Heart left ventricle (tissue), 16 donors: ENCODE measurements around the gene PFDN4. TPM values are rescaled to one million over a fixed set of nuclear protein-coding genes. Genes with fewer than 3 reads are reported as not detected.
"Not testable (repeated sequence)": the region's sequence is repeated elsewhere in the genome, so short reads cannot be mapped to it uniquely, and the experiment has no call there.

ENCODE experiments used
- ATAC-seq, 4 donors: fragments of 200-7000 bp; cut with Tn5 transposase; one replicate each; pipeline ENCODE4 v1.9.1; 2020 to 2022; ENCODE audit warnings: moderate library complexity in 4 of 4, mild to moderate bottlenecking in 3 of 4, moderate number of reproducible peaks in 1 of 4
- DNase-seq, 5 donors: peaks; one replicate each; pipeline ENCODE4 v3.0.0-alpha.2; 2020
- H3K27ac ChIP-seq, 12 donors: fragments of 200-600 bp; sonication (generic) in 4 of 12; one replicate each; pipeline versions ENCODE4 v1.5.0 to v1.8.0; 2016 to 2022; ENCODE audit warnings: mild to moderate bottlenecking in 2 of 12
- H3K27me3 ChIP-seq, 9 donors: fragments of 200-600 bp; sonication (generic) in 2 of 9; one replicate each; pipeline versions ENCODE4 v1.5.1 to v1.8.0; 2016 to 2022; ENCODE audit warnings: mild to moderate bottlenecking in 3 of 9
- H3K36me3 ChIP-seq, 9 donors: fragments of 200-600 bp; sonication (generic) in 2 of 9; one replicate each; pipeline versions ENCODE4 v1.5.0 to v1.8.0; 2018 to 2022; ENCODE audit warnings: mild to moderate bottlenecking in 2 of 9
- H3K4me1 ChIP-seq, 12 donors: fragments of 200-600 bp; sonication (generic) in 4 of 12; one replicate each; pipeline versions ENCODE4 v1.5.0 to v1.8.0; 2016 to 2022; ENCODE audit warnings: mild to moderate bottlenecking in 3 of 12
- H3K4me3 ChIP-seq, 12 donors: fragments of 200-600 bp; sonication (generic) in 4 of 12; one replicate each; pipeline versions ENCODE4 v1.5.0 to v1.8.0; 2017 to 2022; ENCODE audit warnings: mild to moderate bottlenecking in 9 of 12, moderate library complexity in 4 of 12
- H3K9me3 ChIP-seq, 12 donors: fragments of 200-600 bp; sonication (generic) in 4 of 12; one replicate each; pipeline versions ENCODE4 v1.5.0 to v1.8.0; 2016 to 2022; ENCODE audit warnings: mild to moderate bottlenecking in 1 of 12
- POLR2A ChIP-seq, 2 donors: fragments of 450-650 bp; IDR thresholded peaks; one replicate each; pipeline ENCODE4 v1.6.1; 2017; ENCODE audit warnings: antibody characterized with exemption in 2 of 2, mild to moderate bottlenecking in 2 of 2, moderate library complexity in 2 of 2
- WGBS, 4 donors: extraction: QIAGEN DNeasy Blood & Tissue Kit in 2 of 4; methylation state at CpG; one replicate each; pipeline versions ENCODE4 v1.1.5 to v1.1.7; 2013 to 2018; 5-methylcytosine and 5-hydroxymethylcytosine counted together
- intact Hi-C, 10 donors: fragments of 100-400 bp; cut with DNase I; formaldehyde crosslinking; loops; one replicate each; pipeline versions ENCODE4 v1.11.1 to v1.14.2; 2022
- polyA plus RNA-seq, 2 donors: library from polyadenylated mRNA; stranded (reverse); fragments of 200-250 nt; gene quantifications; one replicate each; pipeline ENCODE4 v1.2.3, GENCODE V29; 2013
- total RNA-seq, 9 donors: library from RNA; depleted of rRNA in 2 of 9; stranded (reverse); fragments of >200 nt in 2 of 9; fragmentation: NEBNext Ultra II Directional in 3 of 9; extraction: Animal tissue kit (Norgen Biotek cat#: 25700) in 3 of 9; gene quantifications; one replicate each; pipeline versions ENCODE4 v1.1.0 to v1.2.4, GENCODE V29; 2016 to 2023
- TF ChIP-seq, protein P1 (sequence below), 12 donors: fragments of 200-600 bp; sonication (generic) in 4 of 12; IDR thresholded peaks; one replicate each; pipeline versions ENCODE4 v1.5.0 to v1.8.0; 2018 to 2022; ENCODE audit warnings: antibody characterized with exemption in 12 of 12, mild to moderate bottlenecking in 5 of 12
- donor health status: ischemic (EF 13 %, LVEDD 7.1; RV severe dilation, severe dysfunction).
- donor health status: healthy with polysubstance abuse.
- donor health status: DM: no; HTN: yes; CAD: no.
- donor health status: DM: no; HTN: no; CAD: no.
- donor health status: ischemic (EF 25% LVEDD 6.9; RV normal size, moderate dysfunction).
- donor health status: ischemic (EF 25% LVEDD 5.7; RV mildly dilated, moderate dysfunction).
- donor health status: healthy.
- donor health status: DM: yes; HTN: yes; CAD: no.
- donor health status: ischemic (EF 35%, LVEDD 5.7; RV mildly dilated, moderate dysfunction).
- donor health status: nonischemic (EF 11% LVEDD 7.7; RV severe dilation, severe dysfunction).
- donor health status: DM: yes; HTN: yes; CAD: no.
- donor health status: PGD.
- donor health status: ischemic (EF 29% LVEDD 5.4; RV normal size, mild dysfunction).
- donor health status: nonischemic (EF 23%, LVEDD 6.1; RV moderate dilation, normal function).

Gene PFDN4
- total and polyA plus RNA-seq, 11 donors: 21.0 to 92.0 (median 28.5) TPM

DNA sequence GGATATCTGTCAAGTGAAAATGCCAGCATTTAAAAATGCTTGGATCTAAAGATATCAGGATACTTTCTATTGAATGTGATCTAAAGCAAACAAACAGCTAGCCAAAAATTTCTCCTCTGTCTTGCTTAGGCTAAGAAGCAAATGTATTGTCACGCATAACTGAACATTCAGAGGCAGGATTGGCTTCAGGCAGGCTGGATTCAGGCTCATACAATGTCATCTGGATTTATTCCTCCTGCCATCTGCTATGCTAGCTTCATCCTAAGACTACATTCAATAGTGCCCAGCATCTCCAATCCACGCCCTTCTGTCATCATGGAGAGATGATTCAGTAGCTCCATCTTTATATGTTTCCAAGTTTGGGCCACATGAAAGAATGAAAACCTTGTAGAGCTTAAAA is 27.1 kb downstream of the PFDN4 start:
- intact Hi-C loops: no loop called here
- WGBS, 4 donors: 79 to 88% (median 83%) methylated on average over 2 of the region's 2 CpGs
- H3K36me3 ChIP-seq: no peaks in the 10 kb centered on the region

DNA sequence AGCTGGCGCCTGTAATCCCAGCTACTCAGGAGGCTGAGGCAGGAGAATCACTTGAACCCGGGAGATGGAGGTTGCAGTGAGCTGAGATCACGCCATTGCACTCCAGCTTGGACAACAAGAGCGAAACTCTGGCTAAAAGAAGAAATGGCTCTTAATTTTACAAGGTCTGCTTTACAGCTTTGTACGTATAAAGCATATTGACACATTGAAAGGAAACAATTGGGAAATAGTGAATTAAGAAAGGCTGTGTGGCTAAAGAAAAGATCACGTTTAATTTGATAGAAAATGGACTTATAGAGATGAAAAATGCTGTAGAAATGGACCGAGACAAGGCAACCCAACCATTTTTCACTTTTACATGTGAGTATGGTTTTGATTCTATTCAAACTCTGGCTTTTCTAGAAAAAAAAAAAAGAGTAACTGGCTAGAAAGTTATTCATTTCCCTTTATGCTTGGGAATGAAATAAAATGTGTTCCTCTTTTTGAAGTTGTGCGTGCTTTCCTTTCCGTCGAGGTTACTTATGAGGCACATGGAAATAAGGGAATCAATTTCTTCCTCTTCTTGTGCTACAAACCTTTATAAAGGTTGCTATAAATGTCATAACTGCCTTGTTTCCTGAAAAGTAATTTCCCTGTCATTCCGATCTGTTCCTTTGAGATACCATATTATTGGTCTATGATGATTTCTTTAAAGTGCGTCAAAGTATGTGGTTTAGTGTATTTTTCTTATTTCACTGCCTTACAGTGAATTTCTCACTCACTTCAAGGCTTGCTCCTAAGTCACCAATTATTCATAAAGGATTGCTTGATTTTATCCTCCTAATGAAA is 29.4 kb downstream of the PFDN4 start:
- WGBS, 4 donors: 78 to 85% (median 81%) methylated on average over 12 of the region's 12 CpGs
- Histone ChIP-seq H3K27me3 (peaks cover 0 to 10% (median 0%) of the 10 kb centered on the region in 9 donors), H3K9me3 (peaks cover 0 to 9% (median 0%) of the 10 kb centered on the region in 12 donors), H3K27ac (no peak overlapping the region), H3K4me1 (no peaks in the 10 kb centered on the region), H3K4me3 (no peak overlapping the region), H3K36me3 (no peaks in the 10 kb centered on the region)
- ATAC-seq (no peak), DNase-seq (no peak)
- intact Hi-C loops: no loop called here
- TF ChIP-seq POLR2A (IDR thresholded peaks at IDR 0.05): no peak

More for the DNA sequence above, 27.1 kb downstream of the PFDN4 start:
- Histone ChIP-seq H3K4me3 (no peak overlapping the region), H3K9me3 (peaks cover 0 to 7% (median 0%) of the 10 kb centered on the region in 12 donors), H3K4me1 (no peaks in the 10 kb centered on the region), H3K27me3 (peaks cover 0 to 10% (median 0%) of the 10 kb centered on the region in 9 donors), H3K27ac (no peak overlapping the region)
- DNase-seq (no peak), ATAC-seq (no peak)
- TF ChIP-seq, protein P1, sequence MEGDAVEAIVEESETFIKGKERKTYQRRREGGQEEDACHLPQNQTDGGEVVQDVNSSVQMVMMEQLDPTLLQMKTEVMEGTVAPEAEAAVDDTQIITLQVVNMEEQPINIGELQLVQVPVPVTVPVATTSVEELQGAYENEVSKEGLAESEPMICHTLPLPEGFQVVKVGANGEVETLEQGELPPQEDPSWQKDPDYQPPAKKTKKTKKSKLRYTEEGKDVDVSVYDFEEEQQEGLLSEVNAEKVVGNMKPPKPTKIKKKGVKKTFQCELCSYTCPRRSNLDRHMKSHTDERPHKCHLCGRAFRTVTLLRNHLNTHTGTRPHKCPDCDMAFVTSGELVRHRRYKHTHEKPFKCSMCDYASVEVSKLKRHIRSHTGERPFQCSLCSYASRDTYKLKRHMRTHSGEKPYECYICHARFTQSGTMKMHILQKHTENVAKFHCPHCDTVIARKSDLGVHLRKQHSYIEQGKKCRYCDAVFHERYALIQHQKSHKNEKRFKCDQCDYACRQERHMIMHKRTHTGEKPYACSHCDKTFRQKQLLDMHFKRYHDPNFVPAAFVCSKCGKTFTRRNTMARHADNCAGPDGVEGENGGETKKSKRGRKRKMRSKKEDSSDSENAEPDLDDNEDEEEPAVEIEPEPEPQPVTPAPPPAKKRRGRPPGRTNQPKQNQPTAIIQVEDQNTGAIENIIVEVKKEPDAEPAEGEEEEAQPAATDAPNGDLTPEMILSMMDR (IDR thresholded peaks at IDR 0.05): no peak
- no peak for TF ChIP-seq POLR2A (IDR thresholded peaks at IDR 0.05)

DNA sequence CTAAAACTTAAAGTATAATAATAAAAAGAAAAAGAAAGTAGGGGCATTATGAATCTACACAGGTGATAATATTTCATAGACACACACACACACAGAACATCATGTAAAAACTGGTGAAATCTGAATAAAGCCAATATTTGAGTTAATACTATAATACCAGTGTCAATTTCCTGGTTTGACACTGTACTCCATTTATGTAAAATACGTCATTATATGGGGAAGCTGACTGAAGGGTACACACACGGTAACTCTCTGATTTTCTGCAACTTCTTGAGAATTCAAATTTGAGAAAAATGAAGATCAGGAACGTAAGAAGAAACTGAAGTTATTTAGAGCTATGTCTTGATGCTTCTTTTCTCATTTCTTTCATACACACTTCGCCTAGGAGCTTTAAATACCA is 36.2 kb downstream of the PFDN4 start:
- H3K27me3 ChIP-seq: no peaks in the 10 kb centered on the region
- no peak overlapping the region for H3K4me3 ChIP-seq
- DNase-seq (no peak), ATAC-seq (no peak)
- peaks cover 0 to 15% (median 0%) of the 10 kb centered on the region in 12 donors for H3K9me3 ChIP-seq
- H3K36me3 ChIP-seq: no peaks in the 10 kb centered on the region
- 80 to 90% (median 86%) methylated on average over 4 of the region's 4 CpGs for WGBS, 4 donors
- no peak overlapping the region for H3K27ac ChIP-seq
- H3K4me1 ChIP-seq: no peaks in the 10 kb centered on the region
- TF ChIP-seq, protein P1 (IDR thresholded peaks at IDR 0.05): no peak
- TF ChIP-seq POLR2A (IDR thresholded peaks at IDR 0.05): no peak
- intact Hi-C loops: no loop called here

DNA sequence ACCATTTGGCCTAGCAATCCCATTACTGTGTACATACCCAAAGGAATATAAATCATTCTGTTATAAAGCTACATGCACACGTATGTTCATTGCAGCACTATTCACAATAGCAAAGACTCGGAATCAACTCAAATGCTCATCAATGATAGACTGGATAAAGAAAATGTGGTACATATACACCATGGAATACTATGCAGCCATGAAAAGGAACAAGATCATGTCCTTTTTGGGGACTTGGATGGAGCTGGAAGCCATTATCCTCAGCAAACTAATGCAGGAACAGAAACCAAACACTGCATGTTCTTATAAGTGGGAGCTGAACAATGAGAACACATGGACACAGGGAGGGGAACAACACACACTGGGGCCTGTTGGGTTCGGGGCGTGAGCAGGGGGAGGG is 40.8 kb downstream of the PFDN4 start:
- 88 to 95% (median 90%) methylated on average over 4 of the region's 4 CpGs for WGBS, 4 donors
- intact Hi-C loops, H3K27ac ChIP-seq: not testable (repeated sequence)

DNA sequence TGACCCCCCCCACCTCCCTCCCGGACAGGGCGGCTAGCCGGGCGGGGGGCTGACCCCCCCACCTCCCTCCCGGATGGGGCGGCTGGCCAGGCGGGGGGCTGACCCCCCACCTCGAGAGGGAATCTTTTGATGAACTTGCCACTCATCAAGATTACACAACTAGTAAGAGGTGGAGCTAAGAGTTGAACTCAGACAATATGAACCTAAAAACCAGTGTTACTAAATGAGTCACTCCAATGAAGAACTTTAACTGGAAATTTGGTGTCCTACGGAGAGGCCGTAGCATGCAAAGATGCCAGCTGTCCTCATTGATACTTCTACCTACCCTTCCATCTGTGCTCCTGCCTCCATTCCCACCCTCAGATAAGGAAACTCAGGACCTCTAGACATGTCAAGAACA is 42.8 kb downstream of the PFDN4 start:
- Histone ChIP-seq H3K9me3 (no peaks in the 10 kb centered on the region), H3K36me3 (no peaks in the 10 kb centered on the region), H3K27me3 (no peaks in the 10 kb centered on the region), H3K4me1 (no peaks in the 10 kb centered on the region), H3K4me3 (no peak overlapping the region), H3K27ac (no peak overlapping the region)
- DNase-seq (no peak), ATAC-seq (no peak)
- intact Hi-C loops: no loop called here
- WGBS, 4 donors: 84 to 95% (median 89%) methylated on average over 3 to 10 of the region's 10 CpGs
- TF ChIP-seq POLR2A (IDR thresholded peaks at IDR 0.05): no peak
- TF ChIP-seq, protein P1 (IDR thresholded peaks at IDR 0.05): no peak

More for the DNA sequence above, 40.8 kb downstream of the PFDN4 start:
- ATAC-seq, H3K36me3 ChIP-seq, DNase-seq, H3K4me1 ChIP-seq, H3K4me3 ChIP-seq, H3K9me3 ChIP-seq, H3K27me3 ChIP-seq: not testable (repeated sequence)
